GM21723 (cell line): ENCODE data around the gene NPIPB8.
"Not testable (repeated sequence)": the region's sequence is repeated elsewhere in the genome, so short reads cannot be mapped to it uniquely, and the experiment has no call there.

ENCODE experiments used
- ATAC-seq: cut with Tn5 transposase; IDR thresholded peaks from one replicate; pipeline ENCODE4 v1.9.1; 2021; ENCODE audit warnings: mild to moderate bottlenecking, moderate library complexity; ENCODE audit not compliant: unreplicated experiment

Gene NPIPB8

DNA sequence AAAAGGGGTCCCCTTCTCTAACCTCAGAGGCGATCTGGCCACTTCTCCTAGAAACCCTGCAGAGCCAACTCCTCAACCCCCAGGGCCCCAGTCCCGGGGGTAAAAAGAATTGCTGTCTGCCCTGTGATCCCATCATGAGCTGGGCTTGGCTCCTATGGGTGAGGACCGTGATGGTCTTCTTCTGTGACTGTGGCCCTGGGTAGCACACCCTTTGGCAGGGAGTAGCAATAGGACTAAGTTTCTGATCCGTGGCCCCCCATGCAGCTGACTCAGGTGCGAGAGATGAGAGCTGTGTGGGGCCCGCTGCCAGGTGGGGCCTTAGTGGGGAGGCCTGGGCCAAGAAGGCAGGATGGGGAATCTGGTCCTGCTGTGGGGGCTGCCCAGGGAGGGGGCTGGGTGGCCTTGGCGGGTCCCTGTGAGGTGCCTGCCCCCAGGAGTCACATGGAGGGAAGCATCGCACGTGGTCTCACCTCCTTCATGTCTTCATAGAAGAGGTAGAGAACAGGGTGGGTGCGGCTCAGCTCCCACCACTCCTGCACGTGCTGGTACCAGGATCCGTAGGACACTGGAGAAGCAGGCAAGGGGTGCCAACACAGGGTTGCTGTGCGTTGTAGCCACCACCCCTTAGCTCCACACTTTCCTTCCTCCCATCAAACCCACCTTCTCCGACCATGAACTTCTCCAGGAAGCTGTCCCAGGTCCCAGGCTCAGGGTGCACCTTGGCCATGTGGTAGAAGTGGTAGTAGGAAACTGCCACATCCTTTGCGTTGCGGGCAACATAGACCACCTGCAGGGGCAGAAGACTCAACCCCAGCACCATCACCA is 31.4 kb upstream of the NPIPB8 start:
- no peak for ATAC-seq

DNA sequence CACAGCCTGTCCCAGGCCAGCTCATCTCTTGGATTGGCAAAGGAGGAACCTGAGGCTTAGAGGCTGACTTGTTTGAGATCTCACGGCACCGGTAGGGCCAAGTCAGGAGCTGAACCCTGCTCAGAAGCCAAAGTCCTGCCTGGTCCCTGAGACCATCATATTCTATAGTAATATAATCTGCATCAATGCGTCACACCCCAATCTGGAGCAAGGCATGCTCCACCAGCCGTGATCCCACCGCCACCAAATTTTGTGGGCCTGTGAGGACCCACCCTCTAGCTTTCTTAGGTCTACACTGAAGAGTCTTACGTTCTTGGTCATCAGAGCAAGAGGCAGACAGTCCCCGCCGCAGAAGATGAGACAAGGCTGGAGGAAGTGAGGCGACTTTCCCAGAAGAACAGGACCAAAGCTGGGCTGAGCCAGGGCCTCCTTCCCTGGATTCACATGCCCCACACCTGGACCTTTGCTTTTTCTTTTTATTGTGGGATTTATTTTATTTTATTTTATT is 30.7 kb upstream of the NPIPB8 start:
- ATAC-seq: no peak

DNA sequence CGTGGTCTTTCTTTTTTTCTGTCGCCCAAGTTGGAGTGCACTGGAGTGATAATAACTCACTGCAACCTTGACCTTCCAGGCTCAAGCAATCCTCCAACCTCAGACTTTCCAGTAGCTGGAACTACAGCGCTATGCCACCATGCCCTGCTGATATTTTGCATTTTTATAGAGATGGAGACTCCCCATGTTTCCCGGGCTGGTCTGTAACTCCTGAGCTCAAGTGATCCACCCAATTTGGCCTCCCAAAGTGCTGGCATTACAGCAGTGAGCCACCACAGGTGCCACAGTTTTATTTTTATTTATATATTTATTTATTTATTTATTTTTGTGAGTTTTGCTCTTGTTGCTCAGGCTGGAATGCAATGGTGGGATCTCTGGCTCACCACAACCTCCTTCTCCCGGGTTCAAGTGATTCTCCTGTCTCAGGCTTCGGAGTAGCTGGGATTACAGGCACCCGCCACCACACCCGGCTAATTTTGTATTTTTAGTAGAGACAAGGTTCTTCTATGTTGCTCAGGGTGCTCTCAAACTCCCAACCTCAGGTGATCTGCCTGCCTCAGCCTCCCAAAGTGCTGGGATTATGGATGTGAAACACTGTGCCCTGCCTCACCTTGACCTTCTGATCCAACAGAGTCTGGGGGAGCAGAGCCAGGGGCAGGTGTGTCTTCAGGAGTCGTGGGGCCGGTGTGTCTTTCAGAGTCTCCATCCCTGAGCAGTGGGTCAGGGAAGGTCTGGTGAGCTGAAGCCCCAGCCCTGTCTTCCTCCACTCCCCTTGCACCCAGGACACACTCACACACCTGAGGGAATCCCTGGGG is 30.0 kb upstream of the NPIPB8 start:
- ATAC-seq: not testable (repeated sequence)

DNA sequence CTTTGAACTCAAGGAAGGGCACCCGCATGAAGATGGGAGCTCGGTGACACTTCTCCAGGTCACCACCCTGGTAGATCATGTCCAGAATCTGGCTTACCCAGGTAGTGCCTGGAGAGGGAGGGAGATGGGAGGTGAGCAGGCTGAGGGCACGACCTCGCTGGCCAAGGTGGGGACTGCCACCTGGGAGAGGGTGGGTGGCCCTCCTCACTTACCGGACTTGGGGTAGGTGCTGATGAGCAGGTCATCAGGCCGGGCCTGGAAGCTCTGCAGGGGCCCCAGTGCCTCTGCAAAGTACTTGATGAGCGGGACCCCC is 29.4 kb upstream of the NPIPB8 start:
- not testable (repeated sequence) for ATAC-seq

DNA sequence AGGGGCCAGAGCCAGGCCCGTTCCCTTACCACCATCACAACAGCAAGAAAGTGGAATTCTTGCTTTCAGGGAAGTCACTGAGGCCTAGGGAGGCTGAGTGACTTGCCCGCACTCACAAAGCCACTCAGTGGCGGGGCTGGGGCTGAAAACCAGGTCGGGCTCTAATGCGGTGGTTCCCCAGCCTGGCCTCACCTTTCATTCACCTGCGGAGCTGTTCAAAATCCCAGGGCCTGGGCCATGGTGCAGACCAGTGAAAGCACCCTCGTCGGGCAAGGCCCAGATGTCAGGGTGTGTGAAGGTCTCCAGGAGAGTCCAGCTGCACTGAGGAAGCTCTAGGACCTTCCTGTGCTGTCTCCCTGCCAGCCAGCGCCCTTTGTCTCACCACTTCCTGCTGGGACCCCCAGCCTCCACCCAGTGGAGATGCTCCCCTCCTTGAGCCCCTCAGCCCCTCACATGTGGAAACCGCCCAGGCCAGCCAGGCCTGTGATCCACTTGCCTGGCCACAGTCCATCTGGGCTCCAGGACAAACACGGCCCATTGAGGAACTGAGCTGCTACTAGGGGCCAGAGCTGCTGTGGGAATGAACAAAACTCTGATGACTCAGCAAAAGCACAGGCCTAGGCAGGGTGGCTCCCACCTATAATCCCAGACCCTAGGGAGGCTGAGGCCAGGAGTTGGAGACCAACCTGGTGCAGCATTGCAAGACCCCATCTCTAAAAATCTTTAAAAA is 28.8 kb upstream of the NPIPB8 start:
- not testable (repeated sequence) for ATAC-seq

DNA sequence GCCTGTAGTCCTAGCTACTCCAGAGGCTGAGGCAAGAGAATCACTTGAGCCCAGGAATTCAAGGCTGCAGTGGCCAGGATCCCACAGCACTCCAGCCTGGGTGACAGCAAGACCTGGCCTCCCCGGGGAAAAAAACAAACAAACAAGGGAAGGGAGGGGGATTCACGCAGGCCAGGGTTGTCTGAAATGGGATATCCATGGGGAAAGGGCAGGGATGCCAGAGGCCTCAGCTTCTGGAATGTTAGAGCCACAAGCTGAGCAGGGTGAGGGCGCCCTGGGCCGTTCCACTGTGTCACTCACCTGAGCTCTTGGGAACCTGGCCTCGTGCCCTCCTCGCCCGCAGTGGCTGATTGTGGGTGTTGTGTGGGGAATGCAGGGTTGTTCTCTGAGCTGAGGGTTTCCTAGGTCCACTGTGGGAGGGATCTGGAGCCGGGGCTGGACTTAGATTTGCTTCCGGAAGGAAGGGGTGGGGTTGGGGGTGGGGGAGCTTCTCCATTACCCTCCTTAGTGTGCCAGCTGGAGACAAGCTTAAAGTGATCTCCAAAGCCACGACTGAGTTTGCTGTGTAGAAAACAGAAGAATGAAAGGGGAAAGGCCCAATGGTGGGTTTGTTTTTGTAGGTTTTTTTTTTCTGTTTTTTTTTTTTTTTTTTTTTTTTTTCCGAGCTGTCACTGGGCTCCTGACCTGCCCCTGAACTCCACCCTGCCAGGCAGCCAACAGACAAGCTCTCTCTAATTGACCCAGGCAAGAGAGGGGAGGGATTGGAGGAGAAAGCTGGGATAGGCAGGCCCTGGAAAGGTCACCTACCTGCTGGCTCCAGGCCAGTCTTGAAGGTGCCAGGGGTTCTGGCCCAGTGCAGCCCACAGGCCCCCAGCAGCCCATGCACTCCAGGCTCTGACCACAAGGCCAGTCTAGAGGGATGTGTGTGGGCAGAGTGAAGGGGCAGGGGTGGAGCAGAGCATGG is 28.0 kb upstream of the NPIPB8 start, which contains the start of gene SULT1A1:
Gene SULT1A1 (minus strand): TSS at position 414 of the 964 bp plus-strand sequence. CDS start 1,189 bp downstream, outside the sequence.
- ATAC-seq: no peak

DNA sequence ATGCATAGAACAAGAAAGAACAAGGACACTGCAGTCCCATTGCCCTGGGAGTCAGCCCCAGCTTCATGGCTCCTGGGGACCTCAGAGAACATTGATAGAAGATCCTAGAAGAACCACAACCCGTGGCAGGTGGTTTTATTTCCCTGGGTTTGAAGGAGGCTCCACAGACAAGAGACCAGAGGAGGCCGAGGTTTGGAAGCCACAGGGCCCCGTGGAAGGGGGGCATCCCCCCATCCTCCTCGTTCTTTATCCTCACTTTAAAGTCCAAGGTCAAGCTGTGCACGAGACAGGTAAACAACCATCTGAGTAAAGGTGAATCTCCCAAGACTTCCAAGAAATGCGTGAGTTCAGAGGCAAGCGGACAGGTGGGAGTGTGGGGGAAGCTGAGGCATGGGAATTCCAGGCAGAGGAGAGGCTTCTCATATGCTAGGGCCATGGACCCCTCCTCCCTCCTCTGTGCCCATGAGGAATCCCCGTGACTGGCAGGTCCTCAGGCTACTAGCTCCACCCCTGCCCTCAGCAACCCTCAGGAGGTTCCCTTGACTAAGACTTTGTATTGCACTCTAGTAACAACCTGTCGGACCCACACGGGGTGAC is 27.2 kb upstream of the NPIPB8 start:
- ATAC-seq: no peak

DNA sequence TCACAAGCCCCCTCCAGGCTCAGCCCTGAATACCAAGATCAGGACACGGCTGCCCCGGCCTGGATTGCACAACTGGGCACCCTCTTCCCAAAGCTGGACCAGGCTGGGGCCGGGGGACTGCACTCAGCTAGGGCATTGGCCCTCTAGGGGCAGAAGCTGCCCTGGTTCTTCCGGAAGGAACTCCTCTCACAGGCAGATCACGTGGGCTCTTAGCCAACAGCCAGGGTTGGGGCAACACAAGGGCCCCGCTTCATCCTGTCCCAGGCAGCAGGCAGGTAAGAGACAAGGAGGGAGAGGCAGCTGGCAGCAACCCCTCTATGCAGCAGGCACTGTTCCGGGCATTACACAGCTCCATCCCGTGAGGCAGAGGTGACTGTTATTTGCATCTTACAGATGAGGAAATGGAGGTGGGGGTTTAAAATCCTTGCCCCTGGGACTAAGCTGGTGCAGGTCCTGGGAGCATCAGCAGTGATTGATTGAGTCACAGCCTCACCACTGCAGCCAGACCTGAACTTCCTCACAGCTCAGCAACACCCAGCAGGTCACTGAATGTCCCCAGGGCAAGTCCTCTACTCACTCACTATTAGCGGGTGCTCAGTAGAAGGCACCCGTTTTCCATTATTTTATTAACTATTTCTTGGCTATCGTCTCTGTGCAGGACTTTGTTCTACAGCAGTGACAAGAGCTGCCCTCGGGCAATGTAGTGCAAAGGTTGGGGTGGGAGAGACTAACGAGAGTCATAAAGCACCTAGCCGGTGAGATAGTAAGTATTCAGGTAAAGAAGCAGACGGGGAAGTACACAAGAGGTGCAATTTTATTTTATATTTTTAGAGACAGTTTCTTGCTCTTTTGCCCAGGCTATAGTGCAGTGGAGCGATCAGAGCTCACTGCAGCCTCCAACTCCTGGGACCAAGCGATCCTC is 25.2 kb upstream of the NPIPB8 start:
- ATAC-seq: not testable (repeated sequence)

DNA sequence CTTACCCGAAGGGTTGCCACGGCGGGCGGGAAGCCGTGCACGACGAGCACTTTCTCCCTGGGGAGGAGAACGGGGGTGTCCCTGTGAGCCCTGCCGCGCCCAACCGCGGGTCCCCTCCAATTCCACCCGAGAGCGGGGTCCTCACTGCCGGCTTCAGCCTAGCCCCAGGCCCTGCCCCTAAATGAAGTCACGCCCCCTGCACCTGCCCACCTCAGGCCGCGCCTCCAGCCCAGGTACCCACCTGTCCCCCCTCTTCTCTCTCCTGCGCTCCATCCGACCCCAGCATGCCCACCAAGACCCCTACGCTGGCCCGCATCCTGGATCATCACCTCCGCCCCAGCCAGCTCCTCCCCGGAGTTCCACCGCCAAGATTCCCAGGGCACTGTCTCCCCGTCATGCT is 24.0 kb upstream of the NPIPB8 start:
- ATAC-seq: not testable (repeated sequence)

DNA sequence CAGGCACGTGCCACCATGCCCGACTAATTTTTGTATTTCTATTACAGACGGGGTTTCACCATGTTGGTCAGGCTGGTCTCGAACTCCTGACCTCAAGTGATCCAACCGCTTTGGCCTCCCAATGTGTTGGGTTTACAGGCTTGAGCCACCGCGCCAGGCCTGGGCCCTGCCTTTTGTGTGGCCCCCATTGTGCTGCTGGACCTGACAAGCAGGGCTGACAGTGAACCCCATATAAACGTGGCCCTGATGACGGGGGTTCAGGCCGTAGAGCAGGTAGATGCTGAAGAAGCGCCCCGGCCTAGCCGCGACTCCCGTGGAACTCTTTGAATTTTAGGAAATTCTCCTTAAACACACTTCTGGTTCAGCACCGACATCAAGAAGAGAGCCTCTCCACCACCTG is 23.3 kb upstream of the NPIPB8 start:
- not testable (repeated sequence) for ATAC-seq

DNA sequence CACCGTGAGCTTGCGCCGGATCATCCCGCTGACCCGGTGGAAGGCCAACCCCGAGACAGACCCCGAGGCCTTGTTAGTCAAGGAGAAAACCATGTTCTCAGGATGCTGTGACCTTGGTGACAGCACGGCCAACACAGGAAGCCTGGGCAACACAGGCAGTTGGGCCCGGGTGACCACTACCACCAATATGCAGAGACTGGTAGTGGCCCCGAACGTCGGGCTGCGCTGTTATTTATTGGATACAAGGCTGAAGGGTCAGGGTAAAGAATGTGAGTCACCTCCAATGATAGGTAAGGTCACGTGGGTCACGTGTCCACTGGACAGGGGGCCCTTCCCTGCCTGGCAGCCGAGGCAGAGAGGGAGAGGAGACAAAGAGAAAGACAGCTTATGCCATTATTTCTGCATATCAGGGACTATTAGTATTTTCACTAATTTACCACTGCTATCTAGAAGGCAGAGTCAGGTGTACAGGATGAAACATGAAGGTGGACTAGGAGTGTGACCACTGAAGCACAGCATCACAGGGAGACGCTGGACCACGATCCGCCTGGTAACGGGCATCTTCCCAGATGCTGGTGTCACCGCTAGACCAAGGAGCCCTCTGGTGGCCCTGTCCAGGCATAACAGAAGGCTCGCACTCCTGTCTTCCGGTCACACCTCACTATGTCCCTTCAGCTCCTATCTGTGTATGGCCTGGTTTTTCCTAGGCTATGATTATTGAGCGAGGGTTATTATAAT is 22.2 kb upstream of the NPIPB8 start:
- not testable (repeated sequence) for ATAC-seq

DNA sequence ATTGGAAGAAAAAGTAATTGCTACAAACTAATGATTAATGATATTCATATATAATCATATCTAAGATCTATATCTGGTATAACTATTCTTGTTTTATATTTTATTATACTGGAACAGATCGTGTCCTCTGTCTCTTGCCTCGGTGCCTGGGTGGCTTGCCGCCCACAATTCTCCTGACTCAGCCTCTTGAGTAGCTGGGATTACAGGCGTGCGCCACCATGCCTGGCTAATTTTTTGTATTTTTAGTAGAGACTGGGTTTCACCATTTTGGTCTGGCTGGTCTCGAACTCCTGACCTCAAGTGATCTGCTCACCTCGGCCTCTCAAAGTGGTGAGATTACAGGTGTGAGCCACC is 21.7 kb upstream of the NPIPB8 start:
- not testable (repeated sequence) for ATAC-seq

DNA sequence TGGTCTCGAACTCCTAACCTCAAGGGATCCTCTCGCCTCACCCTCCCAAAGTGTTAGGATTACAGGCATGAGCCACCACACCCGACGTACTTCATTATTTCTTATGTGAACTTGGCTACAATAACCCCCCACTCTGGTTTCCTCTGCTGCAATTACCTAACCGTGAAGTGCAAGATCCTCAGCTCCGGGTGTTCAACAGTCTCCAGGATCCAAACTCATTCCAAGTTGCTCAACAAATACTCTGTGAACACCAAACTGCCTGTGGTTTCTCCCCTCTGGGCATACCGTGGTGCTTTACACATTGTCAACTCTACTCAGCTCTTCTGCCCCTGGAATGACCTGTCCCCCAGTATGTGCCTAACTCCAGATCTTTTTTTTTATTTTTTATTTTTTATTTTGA is 21.2 kb upstream of the NPIPB8 start:
- no peak for ATAC-seq

DNA sequence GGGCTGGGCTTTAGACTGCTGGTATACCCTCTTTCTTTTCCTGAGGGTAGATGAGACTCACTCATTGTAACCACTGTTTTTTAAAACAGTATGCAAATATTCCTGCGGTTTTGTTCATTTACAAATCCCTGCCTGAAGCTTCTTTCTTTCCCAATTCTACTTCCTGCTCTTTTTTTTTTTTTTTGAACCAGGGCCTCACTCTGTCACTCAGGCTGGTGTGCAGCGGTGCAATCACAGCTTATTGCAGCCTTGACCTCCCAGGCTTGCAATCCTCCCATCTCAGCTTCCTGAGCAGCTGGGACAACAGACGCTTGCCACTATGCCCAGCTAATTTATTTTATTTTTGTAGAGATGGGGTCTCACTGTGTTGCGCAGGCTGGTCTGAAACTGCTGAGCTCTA is 20.0 kb upstream of the NPIPB8 start:
- no peak for ATAC-seq

DNA sequence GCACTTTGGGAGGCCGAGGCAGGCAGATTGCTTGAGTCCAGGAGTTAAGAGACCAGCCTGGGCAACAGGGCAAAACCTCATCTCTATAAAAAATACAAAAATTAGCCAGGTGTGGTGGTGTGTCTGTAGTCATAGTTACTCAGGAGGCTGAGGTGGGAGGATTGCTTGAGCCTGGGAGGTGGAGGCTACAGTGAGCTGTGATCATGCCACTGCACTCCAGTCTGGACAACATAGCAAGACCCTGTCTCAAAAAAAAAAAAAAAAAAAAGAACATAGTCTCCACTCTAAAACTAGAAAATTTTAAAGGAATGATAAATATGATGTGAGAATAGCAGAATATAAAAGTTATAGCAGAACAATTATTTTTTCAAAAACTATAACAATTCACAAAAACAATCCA is 17.5 kb upstream of the NPIPB8 start:
- not testable (repeated sequence) for ATAC-seq

DNA sequence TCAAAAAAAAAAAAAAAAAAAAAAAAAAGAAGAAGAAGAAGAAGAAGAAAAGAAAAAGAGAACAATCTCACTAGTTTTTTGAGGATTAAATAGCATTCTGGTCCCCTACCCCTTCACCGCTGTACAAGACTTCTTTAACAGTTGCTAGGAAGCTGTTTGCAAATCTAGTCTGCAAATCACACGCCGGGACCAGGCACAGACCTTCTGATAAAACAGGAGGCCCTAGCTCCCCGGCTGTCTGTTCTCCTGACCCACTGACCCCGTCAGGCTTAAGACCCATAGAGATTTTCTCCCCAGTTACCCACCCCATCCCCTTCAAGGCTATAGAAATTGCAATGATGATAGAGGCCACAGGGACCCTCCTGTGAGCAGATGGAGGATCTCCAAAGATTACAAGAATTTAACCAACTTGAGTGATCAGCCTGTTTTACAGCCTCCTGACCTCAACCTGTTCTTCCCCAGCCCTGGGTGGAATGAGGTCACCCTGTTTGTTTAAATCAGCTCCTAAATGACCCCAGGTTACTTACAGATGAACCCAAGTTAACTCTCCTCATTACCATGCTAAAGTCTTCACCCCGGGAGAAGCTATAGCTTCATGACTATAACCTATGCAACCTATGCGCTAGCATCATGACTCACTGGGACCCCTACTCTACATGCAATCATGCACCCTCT is 16.2 kb upstream of the NPIPB8 start:
- no peak for ATAC-seq

DNA sequence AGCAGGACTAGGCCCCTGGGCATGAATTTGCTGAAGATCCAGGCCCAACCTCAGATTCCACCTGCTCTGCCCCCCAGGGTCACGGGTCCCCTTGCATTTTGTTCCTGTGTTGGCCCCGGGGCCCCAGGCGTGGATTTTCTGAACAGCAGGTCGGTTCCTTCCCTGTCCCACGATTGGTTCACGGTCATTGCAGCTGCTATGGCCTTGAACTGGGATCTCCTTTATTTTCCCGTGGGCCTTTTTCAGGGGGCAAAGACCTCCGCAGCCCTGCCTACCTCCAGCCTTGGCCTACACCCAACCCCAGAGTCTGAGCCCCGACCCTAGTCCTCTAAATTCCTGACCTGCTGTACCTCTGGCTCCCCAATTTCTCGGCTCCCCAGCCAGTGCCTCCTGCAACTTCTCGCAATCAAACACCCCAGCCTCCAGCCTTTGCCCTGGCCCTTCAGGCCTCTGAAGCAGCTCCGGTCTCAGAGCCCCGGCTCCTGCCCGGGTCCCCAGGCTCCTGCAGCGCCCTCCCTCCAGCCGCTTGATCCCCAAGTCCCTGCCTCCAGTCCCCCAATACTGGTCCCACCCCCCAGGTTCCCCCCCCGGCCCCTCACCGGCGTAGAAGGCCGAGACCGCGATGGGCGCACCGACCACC is 15.2 kb upstream of the NPIPB8 start:
- ATAC-seq: not testable (repeated sequence)
